Fibroblast of gingiva (primary cell): Measurements from ENCODE around the gene COL24A1.

Experiments used
- DNase-seq: peaks from one replicate; pipeline ENCODE4 v3.0.0-alpha.2; 2011; ENCODE audit warnings: low read depth

The COL24A1 gene

GRCh38 chr1:86156566-86157455 is at the start of gene COL24A1:
COL24A1 (minus strand) TSS chr1:86156772; CDS start chr1:86156396, 376 bp downstream.
- no peak for DNase-seq

- DNase-seq = no peak
Observed at GRCh38 chr1:86205741-86206140, 49.2 kb upstream of the COL24A1 start.

GRCh38 chr1:86202552-86203340 is 46.2 kb upstream of the COL24A1 start:
- no peak for DNase-seq

GRCh38 chr1:86201311-86201710 is 44.7 kb upstream of the COL24A1 start:
- DNase-seq = no peak

GRCh38 chr1:86200901-86201300 is 44.3 kb upstream of the COL24A1 start:
- DNase-seq = no peak

GRCh38 chr1:86197206-86197855 is 40.8 kb upstream of the COL24A1 start:
- no peak for DNase-seq

GRCh38 chr1:86195281-86195680 is 38.7 kb upstream of the COL24A1 start:
- no peak for DNase-seq

- DNase-seq = no peak
Observed at GRCh38 chr1:86194491-86195034, 38.0 kb upstream of the COL24A1 start.

- DNase-seq = no peak
Observed at GRCh38 chr1:86192417-86192816, 35.8 kb upstream of the COL24A1 start.

- no peak for DNase-seq
Observed at GRCh38 chr1:86191958-86192357, 35.4 kb upstream of the COL24A1 start.

- no peak for DNase-seq
Observed at GRCh38 chr1:86190873-86191272, 34.3 kb upstream of the COL24A1 start.

GRCh38 chr1:86184426-86184825 is 27.9 kb upstream of the COL24A1 start:
- no peak for DNase-seq

- DNase-seq = no peak
Observed at GRCh38 chr1:86183810-86184209, 27.2 kb upstream of the COL24A1 start.

GRCh38 chr1:86176226-86176625 is 19.7 kb upstream of the COL24A1 start:
- DNase-seq = no peak

GRCh38 chr1:86175756-86176155 is 19.2 kb upstream of the COL24A1 start:
- no peak for DNase-seq

GRCh38 chr1:86169625-86170024 is 13.1 kb upstream of the COL24A1 start:
- DNase-seq = no peak

GRCh38 chr1:86159800-86160199 is 3.2 kb upstream of the COL24A1 start:
- DNase-seq = no peak

GRCh38 chr1:86155807-86156565 is 586 bp downstream of the COL24A1 start:
- DNase-seq = peak; percentile 57

- no peak for DNase-seq
Observed at GRCh38 chr1:86155051-86155806, 1.3 kb downstream of the COL24A1 start.

- peak; percentile 43 for DNase-seq
Observed at GRCh38 chr1:86154571-86155050, 2.0 kb downstream of the COL24A1 start.

- peak; percentile 12 for DNase-seq
Observed at GRCh38 chr1:86153836-86154235, 2.7 kb downstream of the COL24A1 start.
